GM23338 (cell line): ENCODE measurements around the gene RILP. TPM values are rescaled to one million over a fixed set of nuclear protein-coding genes. Genes with fewer than 3 reads are reported as not detected.

Source experiments
- ATAC-seq: fragments of 200-7000 bp; cut with Tn5 transposase; 3 replicates; pipeline ENCODE4 v1.9.1; 2020
- DNase-seq: peaks from one replicate; pipeline ENCODE4 v3.0.0-alpha.2; 2015; ENCODE audit warnings: low spot score
- H2AFZ ChIP-seq: fragments of 200-600 bp; sonication (generic); 2 replicates; pipeline ENCODE4 v1.8.0; 2016; ENCODE audit warnings: antibody characterized with exemption, mild to moderate bottlenecking, moderate library complexity
- H3F3A ChIP-seq: fragments of 200-600 bp; sonication (generic); replicated peaks from 2 replicates; pipeline ENCODE4 v1.8.0; 2017; ENCODE audit warnings: antibody characterized with exemption, mixed run types, low read depth
- H3K27ac ChIP-seq: fragments of 200-600 bp; sonication (generic); 2 replicates; pipeline ENCODE4 v1.6.1; 2016; ENCODE audit warnings: low read depth
- H3K27me3 ChIP-seq: fragments of 200-600 bp; sonication (generic); 2 replicates; pipeline ENCODE4 v1.8.0; 2016; ENCODE audit warnings: mild to moderate bottlenecking, mixed run types, moderate library complexity; ENCODE audit not compliant: insufficient read depth
- H3K36me3 ChIP-seq: fragments of 200-600 bp; sonication (generic); 2 replicates; pipeline ENCODE4 v1.8.0; 2016; ENCODE audit warnings: mild to moderate bottlenecking; ENCODE audit not compliant: insufficient read depth
- H3K4me1 ChIP-seq: fragments of 200-600 bp; sonication (generic); 2 replicates; pipeline ENCODE4 v1.8.0; 2016; ENCODE audit warnings: mild to moderate bottlenecking, moderate library complexity; ENCODE audit not compliant: insufficient read depth
- H3K4me2 ChIP-seq: fragments of 200-600 bp; sonication (generic); 2 replicates; pipeline ENCODE4 v1.7.1; 2017; ENCODE audit warnings: mixed run types
- H3K4me3 ChIP-seq: fragments of 200-600 bp; sonication (generic); 2 replicates; pipeline ENCODE4 v1.6.1; 2016; ENCODE audit warnings: mixed run types
- H3K79me2 ChIP-seq: fragments of 200-600 bp; sonication (generic); replicated peaks from 2 replicates; pipeline ENCODE4 v1.8.0; 2017; ENCODE audit warnings: mild to moderate bottlenecking; ENCODE audit not compliant: insufficient read depth
- H3K9me2 ChIP-seq: fragments of 200-600 bp; sonication (generic); 2 replicates; pipeline ENCODE4 v1.8.0; 2017; ENCODE audit not compliant: insufficient read depth
- H4K20me1 ChIP-seq: fragments of 200-600 bp; sonication (generic); replicated peaks from 2 replicates; pipeline ENCODE4 v1.8.0; 2017; ENCODE audit warnings: mild to moderate bottlenecking; ENCODE audit not compliant: insufficient read depth
- H3K27ac Mint-ChIP-seq: 2 replicates; pipeline ENCODE4 v1.8.0; 2020; ENCODE audit warnings: inconsistent platforms, mild to moderate bottlenecking, moderate library complexity, mixed read lengths
- H3K27me3 Mint-ChIP-seq: 3 replicates; pipeline ENCODE4 v1.8.0; 2022; ENCODE audit warnings: low read depth, mild to moderate bottlenecking, moderate library complexity, mixed read lengths, inconsistent platforms; ENCODE audit not compliant: insufficient read depth, poor library complexity
- H3K36me3 Mint-ChIP-seq: 3 replicates; pipeline ENCODE4 v1.8.0; 2021; ENCODE audit warnings: low read depth, mild to moderate bottlenecking, inconsistent platforms, moderate library complexity, mixed read lengths
- H3K4me1 Mint-ChIP-seq: 3 replicates; pipeline ENCODE4 v1.8.0; 2020; ENCODE audit warnings: mild to moderate bottlenecking, inconsistent platforms, mixed read lengths
- H3K4me3 Mint-ChIP-seq: 3 replicates; pipeline ENCODE4 v1.8.0; 2021; ENCODE audit warnings: moderate library complexity, mild to moderate bottlenecking, inconsistent platforms, mixed read lengths
- H3K9me3 Mint-ChIP-seq: 3 replicates; pipeline ENCODE4 v1.8.0; 2020; ENCODE audit warnings: moderate library complexity, mild to moderate bottlenecking, inconsistent platforms, mixed read lengths
- CREB1 ChIP-seq: fragments of 250-450 bp; sonication (Bioruptor Pico); IDR thresholded peaks from 2 replicates; pipeline ENCODE4 v1.5.0; 2020; ENCODE audit warnings: low read depth, mild to moderate bottlenecking, moderate library complexity
- ETS1 ChIP-seq: IDR thresholded peaks from 2 replicates; pipeline ENCODE4 v1.6.1; 2016; ENCODE audit warnings: antibody characterized with exemption
- EZH2 ChIP-seq: fragments of 200-600 bp; sonication (generic); IDR thresholded peaks from one replicate; pipeline ENCODE4 v1.8.0; 2017; ENCODE audit warnings: antibody characterized with exemption, mild to moderate bottlenecking, low read depth; ENCODE audit not compliant: unreplicated experiment
- EZH2phosphoT487 ChIP-seq: fragments of 200-600 bp; sonication (generic); IDR thresholded peaks from one replicate; pipeline ENCODE4 v1.8.1; 2018; ENCODE audit warnings: antibody characterized with exemption; ENCODE audit not compliant: unreplicated experiment
- JUNB ChIP-seq: IDR thresholded peaks from one replicate; pipeline ENCODE4 v1.6.1; 2016; ENCODE audit warnings: antibody characterized with exemption; ENCODE audit not compliant: unreplicated experiment
- NANOG ChIP-seq: IDR thresholded peaks from 2 replicates; pipeline ENCODE4 v1.6.1; 2016; ENCODE audit warnings: antibody characterized with exemption, borderline replicate concordance
- POLR2AphosphoS5 ChIP-seq: IDR thresholded peaks from 2 replicates; pipeline ENCODE4 v1.6.1; 2016; ENCODE audit warnings: antibody characterized with exemption, low read depth
- REST ChIP-seq: IDR thresholded peaks from one replicate; pipeline ENCODE4 v1.6.1; 2018; ENCODE audit warnings: antibody characterized with exemption; ENCODE audit not compliant: unreplicated experiment
- STAT1 ChIP-seq: IDR thresholded peaks from one replicate; pipeline ENCODE4 v1.6.1; 2016; ENCODE audit warnings: antibody characterized with exemption; ENCODE audit not compliant: unreplicated experiment
- ZNF114 ChIP-seq: fragments of 250-450 bp; sonication (Bioruptor Pico); IDR thresholded peaks from 2 replicates; pipeline ENCODE4 v1.5.0; 2020; ENCODE audit warnings: mild to moderate bottlenecking, moderate library complexity
- ZNF331 ChIP-seq: fragments of 250-450 bp; sonication (Bioruptor Pico); IDR thresholded peaks from 2 replicates; pipeline ENCODE4 v1.5.0; 2020; ENCODE audit warnings: low read depth, mild to moderate bottlenecking, moderate library complexity
- polyA plus RNA-seq: library from polyadenylated mRNA; unstranded; fragments of >200 nt; fragmentation: Nextera tagmentation; extraction: Ambion mirVana; gene quantifications from 2 replicates; pipeline ENCODE4 v1.2.1, GENCODE V29; 2016
- total RNA-seq: library from RNA; depleted of rRNA; stranded (reverse); fragments of >200 nt; shearing (Covaris generic); gene quantifications from 2 replicates; pipeline ENCODE4 v1.2.3, GENCODE V29; 2014
- TF ChIP-seq, protein P1 (sequence below), 2 experiments: fragments of 200-600 bp in 1 of 2; sonication (generic) in 1 of 2; conservative IDR thresholded peaks; 2 replicates each; pipeline versions ENCODE4 v1.5.1 to v1.6.1; 2016 to 2017; ENCODE audit warnings: antibody characterized with exemption in 2 of 2, low read depth in 2 of 2, mild to moderate bottlenecking in 2 of 2, moderate library complexity in 1 of 2
- TF ChIP-seq, protein P2 (sequence below): fragments of 250-450 bp; sonication (Bioruptor Pico); IDR thresholded peaks from 2 replicates; pipeline ENCODE4 v1.5.0; 2020; ENCODE audit warnings: mild to moderate bottlenecking, moderate library complexity

Gene RILP
- total and polyA plus RNA-seq, 2 experiments from 2014 or later, result 9.2 to 10.8 TPM

DNA sequence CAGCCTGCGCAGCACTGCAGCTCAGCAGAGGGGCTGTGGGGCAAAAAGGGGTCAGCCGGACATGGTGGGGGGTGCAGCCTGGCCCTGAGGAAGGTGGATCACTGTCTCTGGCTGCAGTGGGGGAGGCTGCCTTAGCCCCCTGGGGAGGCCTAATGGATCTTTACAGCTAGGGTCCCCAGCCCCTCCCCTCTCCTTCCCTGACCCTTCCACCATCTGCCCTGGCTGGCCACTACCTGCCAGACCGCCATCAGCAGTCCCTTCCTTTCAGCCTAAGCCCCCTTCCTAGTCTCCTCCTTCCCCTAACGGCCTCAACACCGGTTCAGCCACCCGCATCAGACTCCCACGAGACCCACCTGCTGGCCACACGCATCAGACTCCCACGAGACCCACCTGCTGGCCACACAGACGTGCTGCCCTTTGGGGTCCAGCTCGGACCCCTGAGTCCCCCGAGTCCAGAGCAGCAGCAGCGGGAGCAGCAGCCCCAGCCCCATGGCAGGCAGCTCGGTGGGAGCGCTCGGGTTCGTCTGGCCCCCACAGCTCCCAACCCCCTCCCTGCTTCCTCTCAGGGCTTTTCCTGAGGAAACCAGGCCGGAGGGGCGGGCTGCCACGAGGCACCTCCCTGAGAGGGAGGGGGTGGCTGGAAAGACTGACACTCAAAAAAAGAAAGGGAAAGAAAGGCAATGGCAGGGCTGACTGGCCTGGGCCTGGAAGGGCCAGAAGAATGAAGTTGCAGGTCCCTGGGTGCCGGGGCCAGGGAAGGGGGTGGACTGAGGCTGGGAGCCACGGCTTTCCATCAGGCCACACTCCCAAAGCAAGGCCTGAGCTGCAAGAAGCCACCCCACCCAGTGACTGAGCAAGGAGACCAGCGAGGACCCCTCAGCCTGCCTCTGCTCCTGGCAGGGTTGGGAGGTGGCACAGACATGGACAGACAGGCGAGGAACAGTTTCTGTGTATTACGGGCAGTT is 4.2 kb downstream of the RILP start, which contains the start of gene SCARF1:
Gene SCARF1, minus strand, starts transcription at position 526 of the 965 bp plus-strand sequence. Its CDS starts 35 bp downstream, at position 491.
- ATAC-seq, result no peak
- peaks cover 23% of the 10 kb centered on the region for H3F3A ChIP-seq
- peaks cover under 1% of the 10 kb centered on the region; the same call in 1 of the 3 replicates for H3K36me3 Mint-ChIP-seq
- no peak within 1 kb of the TSS for H2AFZ ChIP-seq
- peaks cover 24% of the 10 kb centered on the region for H3K4me1 ChIP-seq
- H3K27me3 ChIP-seq, result peaks cover 6% of the 10 kb centered on the region
- no peaks in the 10 kb centered on the region for H3K36me3 ChIP-seq
- no peak for TF ChIP-seq CREB1 (CRISPR knock-in tag)
- TF ChIP-seq POLR2AphosphoS5, result no peak
- no peak for TF ChIP-seq STAT1
- no peak for TF ChIP-seq REST
- TF ChIP-seq, protein P1, sequence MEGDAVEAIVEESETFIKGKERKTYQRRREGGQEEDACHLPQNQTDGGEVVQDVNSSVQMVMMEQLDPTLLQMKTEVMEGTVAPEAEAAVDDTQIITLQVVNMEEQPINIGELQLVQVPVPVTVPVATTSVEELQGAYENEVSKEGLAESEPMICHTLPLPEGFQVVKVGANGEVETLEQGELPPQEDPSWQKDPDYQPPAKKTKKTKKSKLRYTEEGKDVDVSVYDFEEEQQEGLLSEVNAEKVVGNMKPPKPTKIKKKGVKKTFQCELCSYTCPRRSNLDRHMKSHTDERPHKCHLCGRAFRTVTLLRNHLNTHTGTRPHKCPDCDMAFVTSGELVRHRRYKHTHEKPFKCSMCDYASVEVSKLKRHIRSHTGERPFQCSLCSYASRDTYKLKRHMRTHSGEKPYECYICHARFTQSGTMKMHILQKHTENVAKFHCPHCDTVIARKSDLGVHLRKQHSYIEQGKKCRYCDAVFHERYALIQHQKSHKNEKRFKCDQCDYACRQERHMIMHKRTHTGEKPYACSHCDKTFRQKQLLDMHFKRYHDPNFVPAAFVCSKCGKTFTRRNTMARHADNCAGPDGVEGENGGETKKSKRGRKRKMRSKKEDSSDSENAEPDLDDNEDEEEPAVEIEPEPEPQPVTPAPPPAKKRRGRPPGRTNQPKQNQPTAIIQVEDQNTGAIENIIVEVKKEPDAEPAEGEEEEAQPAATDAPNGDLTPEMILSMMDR (conservative IDR thresholded peaks at IDR 0.05; ENCODE audit: low read depth in 2 of 2), result no peak
- no peak for TF ChIP-seq JUNB
- no peak for TF ChIP-seq EZH2phosphoT487
- no peak for TF ChIP-seq ZNF114 (CRISPR knock-in tag)
- TF ChIP-seq ETS1, result no peak
- no peak for TF ChIP-seq NANOG
- no peak for TF ChIP-seq EZH2
- TF ChIP-seq ZNF331 (CRISPR knock-in tag), result no peak
- TF ChIP-seq, protein P2, sequence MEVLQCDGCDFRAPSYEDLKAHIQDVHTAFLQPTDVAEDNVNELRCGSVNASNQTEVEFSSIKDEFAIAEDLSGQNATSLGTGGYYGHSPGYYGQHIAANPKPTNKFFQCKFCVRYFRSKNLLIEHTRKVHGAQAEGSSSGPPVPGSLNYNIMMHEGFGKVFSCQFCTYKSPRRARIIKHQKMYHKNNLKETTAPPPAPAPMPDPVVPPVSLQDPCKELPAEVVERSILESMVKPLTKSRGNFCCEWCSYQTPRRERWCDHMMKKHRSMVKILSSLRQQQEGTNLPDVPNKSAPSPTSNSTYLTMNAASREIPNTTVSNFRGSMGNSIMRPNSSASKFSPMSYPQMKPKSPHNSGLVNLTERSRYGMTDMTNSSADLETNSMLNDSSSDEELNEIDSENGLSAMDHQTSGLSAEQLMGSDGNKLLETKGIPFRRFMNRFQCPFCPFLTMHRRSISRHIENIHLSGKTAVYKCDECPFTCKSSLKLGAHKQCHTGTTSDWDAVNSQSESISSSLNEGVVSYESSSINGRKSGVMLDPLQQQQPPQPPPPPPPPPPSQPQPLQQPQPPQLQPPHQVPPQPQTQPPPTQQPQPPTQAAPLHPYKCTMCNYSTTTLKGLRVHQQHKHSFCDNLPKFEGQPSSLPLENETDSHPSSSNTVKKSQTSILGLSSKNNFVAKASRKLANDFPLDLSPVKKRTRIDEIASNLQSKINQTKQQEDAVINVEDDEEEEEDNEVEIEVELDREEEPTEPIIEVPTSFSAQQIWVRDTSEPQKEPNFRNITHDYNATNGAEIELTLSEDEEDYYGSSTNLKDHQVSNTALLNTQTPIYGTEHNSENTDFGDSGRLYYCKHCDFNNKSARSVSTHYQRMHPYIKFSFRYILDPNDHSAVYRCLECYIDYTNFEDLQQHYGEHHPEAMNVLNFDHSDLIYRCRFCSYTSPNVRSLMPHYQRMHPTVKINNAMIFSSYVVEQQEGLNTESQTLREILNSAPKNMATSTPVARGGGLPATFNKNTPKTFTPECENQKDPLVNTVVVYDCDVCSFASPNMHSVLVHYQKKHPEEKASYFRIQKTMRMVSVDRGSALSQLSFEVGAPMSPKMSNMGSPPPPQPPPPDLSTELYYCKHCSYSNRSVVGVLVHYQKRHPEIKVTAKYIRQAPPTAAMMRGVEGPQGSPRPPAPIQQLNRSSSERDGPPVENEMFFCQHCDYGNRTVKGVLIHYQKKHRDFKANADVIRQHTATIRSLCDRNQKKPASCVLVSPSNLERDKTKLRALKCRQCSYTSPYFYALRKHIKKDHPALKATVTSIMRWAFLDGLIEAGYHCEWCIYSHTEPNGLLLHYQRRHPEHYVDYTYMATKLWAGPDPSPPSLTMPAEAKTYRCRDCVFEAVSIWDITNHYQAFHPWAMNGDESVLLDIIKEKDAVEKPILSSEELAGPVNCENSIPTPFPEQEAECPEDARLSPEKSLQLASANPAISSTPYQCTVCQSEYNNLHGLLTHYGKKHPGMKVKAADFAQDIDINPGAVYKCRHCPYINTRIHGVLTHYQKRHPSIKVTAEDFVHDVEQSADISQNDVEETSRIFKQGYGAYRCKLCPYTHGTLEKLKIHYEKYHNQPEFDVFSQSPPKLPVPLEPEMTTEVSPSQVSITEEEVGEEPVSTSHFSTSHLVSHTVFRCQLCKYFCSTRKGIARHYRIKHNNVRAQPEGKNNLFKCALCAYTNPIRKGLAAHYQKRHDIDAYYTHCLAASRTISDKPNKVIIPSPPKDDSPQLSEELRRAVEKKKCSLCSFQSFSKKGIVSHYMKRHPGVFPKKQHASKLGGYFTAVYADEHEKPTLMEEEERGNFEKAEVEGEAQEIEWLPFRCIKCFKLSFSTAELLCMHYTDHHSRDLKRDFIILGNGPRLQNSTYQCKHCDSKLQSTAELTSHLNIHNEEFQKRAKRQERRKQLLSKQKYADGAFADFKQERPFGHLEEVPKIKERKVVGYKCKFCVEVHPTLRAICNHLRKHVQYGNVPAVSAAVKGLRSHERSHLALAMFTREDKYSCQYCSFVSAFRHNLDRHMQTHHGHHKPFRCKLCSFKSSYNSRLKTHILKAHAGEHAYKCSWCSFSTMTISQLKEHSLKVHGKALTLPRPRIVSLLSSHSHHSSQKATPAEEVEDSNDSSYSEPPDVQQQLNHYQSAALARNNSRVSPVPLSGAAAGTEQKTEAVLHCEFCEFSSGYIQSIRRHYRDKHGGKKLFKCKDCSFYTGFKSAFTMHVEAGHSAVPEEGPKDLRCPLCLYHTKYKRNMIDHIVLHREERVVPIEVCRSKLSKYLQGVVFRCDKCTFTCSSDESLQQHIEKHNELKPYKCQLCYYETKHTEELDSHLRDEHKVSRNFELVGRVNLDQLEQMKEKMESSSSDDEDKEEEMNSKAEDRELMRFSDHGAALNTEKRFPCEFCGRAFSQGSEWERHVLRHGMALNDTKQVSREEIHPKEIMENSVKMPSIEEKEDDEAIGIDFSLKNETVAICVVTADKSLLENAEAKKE (CRISPR knock-in tag), result no peak
- H3K27ac ChIP-seq, result no peak within 1 kb of the TSS
- peak within 1 kb of the TSS; percentile 68 for H3K4me3 Mint-ChIP-seq
- DNase-seq, result no peak
- peak within 1 kb of the TSS; percentile 51 for H3K4me2 ChIP-seq
- 0 out of 2 replicates have a peak within 1 kb of the TSS, but pooled peaks have one; percentile 17 for H3K4me3 ChIP-seq
- peaks cover 3% of the 10 kb centered on the region; the same call in 1 of the 3 replicates for H3K9me3 Mint-ChIP-seq
- H3K79me2 ChIP-seq, result no peaks in the 10 kb centered on the region
- peaks cover 38% of the 10 kb centered on the region for H3K4me1 Mint-ChIP-seq
- peaks cover 29% of the 10 kb centered on the region for H3K27me3 Mint-ChIP-seq
- H3K27ac Mint-ChIP-seq, result no peak within 1 kb of the TSS; the same call in 1 of the 2 replicates
- peaks cover 3% of the 10 kb centered on the region; the same call in 1 of the 2 replicates for H3K9me2 ChIP-seq
- H4K20me1 ChIP-seq, result no peaks in the 10 kb centered on the region; the same call in 1 of the 2 replicates
